ENCODE measurements around the gene LMOD1. TPM values are rescaled to one million over a fixed set of nuclear protein-coding genes. Genes with fewer than 3 reads are reported as not detected.

Gene LMOD1
- total RNA-seq, 1 donor from 2014 or later: under 0.01 TPM

GRCh38 chr1:201894343-201895119 is 51.8 kb downstream of the LMOD1 start:
- no peak for DNase-seq (ENCODE audit: low read depth, low spot score)

GRCh38 chr1:201893431-201893830 is 52.9 kb downstream of the LMOD1 start:
- no peak for DNase-seq (ENCODE audit: low read depth, low spot score)

GRCh38 chr1:201892211-201892610 is 54.1 kb downstream of the LMOD1 start:
- no peak for DNase-seq (ENCODE audit: low read depth, low spot score)

GRCh38 chr1:201891451-201892045 is 54.8 kb downstream of the LMOD1 start:
- DNase-seq (ENCODE audit: low read depth, low spot score): no peak

- DNase-seq (ENCODE audit: low read depth, low spot score): no peak
These were observed 55.4 kb downstream of the LMOD1 start for GRCh38 chr1:201890806-201891450.

- DNase-seq (ENCODE audit: low read depth, low spot score): no peak
These were observed 56.1 kb downstream of the LMOD1 start for GRCh38 chr1:201890223-201890622.

- no peak for DNase-seq (ENCODE audit: low read depth, low spot score)
These were observed 57.0 kb downstream of the LMOD1 start for GRCh38 chr1:201889090-201889968.

- no peak for DNase-seq (ENCODE audit: low read depth, low spot score)
These were observed 57.9 kb downstream of the LMOD1 start, which contains the start of gene SHISA4 for GRCh38 chr1:201888282-201889089. Gene SHISA4, plus strand, starts transcription at chr1:201888898. Its CDS starts 97 bp downstream, at chr1:201888995.

- no peak for DNase-seq (ENCODE audit: low read depth, low spot score)
These were observed 59.1 kb downstream of the LMOD1 start for GRCh38 chr1:201887116-201887866.

GRCh38 chr1:201886103-201886885 is 60.1 kb downstream of the LMOD1 start:
- no peak for DNase-seq (ENCODE audit: low read depth, low spot score)

- DNase-seq (ENCODE audit: low read depth, low spot score): no peak
These were observed 60.7 kb downstream of the LMOD1 start for GRCh38 chr1:201885531-201886075.

- DNase-seq (ENCODE audit: low read depth, low spot score): no peak
These were observed 61.9 kb downstream of the LMOD1 start for GRCh38 chr1:201884425-201884824.

GRCh38 chr1:201883786-201884185 is 62.6 kb downstream of the LMOD1 start:
- no peak for DNase-seq (ENCODE audit: low read depth, low spot score)

- no peak for DNase-seq (ENCODE audit: low read depth, low spot score)
These were observed 63.1 kb downstream of the LMOD1 start for GRCh38 chr1:201883266-201883665.

GRCh38 chr1:201882665-201883132 is 63.6 kb downstream of the LMOD1 start:
- DNase-seq (ENCODE audit: low read depth, low spot score): no peak

- no peak for DNase-seq (ENCODE audit: low read depth, low spot score)
These were observed 64.7 kb downstream of the LMOD1 start for GRCh38 chr1:201881617-201882016.

- DNase-seq (ENCODE audit: low read depth, low spot score): no peak
These were observed 65.3 kb downstream of the LMOD1 start for GRCh38 chr1:201880928-201881571.

- no peak for DNase-seq (ENCODE audit: low read depth, low spot score)
These were observed 68.4 kb downstream of the LMOD1 start for GRCh38 chr1:201877877-201878401.

All from pulmonary artery endothelial cell (primary cell).